ENCODE results near the gene LIPJ.

Gene LIPJ

GRCh38 chr10:88608052-88608732 is 21.6 kb downstream of the LIPJ start:
- DNase-seq: no peak

GRCh38 chr10:88608780-88609179 is 22.2 kb downstream of the LIPJ start:
- no peak for DNase-seq

DNA sequence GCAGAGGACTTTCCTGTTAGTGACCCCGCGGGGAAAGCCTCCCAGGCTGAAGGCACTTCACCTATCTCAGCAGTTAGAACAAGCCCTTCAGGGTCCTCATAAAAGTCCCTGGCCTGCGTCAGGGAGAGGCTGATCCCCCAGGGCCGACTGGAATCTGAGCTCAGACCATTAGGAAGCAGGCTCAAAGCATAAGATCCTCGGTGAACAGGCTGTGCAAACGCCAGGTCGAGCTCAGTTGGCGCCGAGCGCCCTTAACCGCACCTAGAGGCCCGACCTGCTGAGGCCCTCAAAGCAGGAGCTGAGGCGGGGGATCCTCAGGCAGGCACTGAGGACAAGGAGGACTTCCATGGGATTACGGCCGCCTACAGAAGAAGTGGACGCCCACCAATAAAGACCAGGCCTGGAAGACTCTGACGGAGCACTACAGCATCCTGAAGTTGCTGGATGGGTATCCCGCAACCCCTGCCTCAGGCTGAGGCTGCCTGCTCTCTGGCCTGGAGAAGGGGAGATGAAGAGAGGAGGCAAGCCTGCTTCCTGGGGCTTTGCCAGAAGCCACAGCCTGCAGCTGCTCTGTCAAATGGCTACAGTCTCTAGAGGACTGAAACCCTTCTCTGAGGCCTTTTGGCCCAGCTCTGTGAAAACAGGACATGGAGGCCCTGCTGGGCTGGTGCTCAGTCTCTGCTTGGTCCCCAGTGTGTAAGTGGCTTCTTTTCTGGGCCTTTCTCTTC is 29.9 kb downstream of the LIPJ start:
- DNase-seq: no peak

GRCh38 chr10:88617772-88618300 is 31.3 kb downstream of the LIPJ start:
- DNase-seq: no peak

GRCh38 chr10:88618496-88618895 is 31.9 kb downstream of the LIPJ start:
- no peak for DNase-seq

GRCh38 chr10:88620441-88620840 is 33.9 kb downstream of the LIPJ start:
- no peak for DNase-seq

DNA sequence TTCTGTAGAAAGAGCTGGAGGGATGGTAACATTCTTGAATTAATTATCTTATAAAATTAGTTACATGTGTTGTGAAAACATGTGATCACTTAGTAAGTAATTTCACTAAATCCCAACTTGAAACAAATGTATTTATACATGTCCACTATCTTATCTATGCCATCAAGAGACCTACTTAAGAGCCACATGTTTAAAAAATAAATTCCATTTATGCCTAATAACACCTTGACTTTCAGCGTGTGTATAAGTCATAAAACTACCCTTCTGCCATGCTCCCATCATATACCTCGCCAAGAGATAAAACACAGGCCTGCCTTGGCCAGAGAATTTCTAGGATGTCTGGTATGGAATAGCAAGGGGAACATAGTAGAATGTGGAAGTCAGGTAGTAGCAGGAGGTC is 37.3 kb downstream of the LIPJ start:
- DNase-seq: no peak

- no peak for DNase-seq
These were observed 38.3 kb downstream of the LIPJ start for GRCh38 chr10:88624840-88625239.

DNA sequence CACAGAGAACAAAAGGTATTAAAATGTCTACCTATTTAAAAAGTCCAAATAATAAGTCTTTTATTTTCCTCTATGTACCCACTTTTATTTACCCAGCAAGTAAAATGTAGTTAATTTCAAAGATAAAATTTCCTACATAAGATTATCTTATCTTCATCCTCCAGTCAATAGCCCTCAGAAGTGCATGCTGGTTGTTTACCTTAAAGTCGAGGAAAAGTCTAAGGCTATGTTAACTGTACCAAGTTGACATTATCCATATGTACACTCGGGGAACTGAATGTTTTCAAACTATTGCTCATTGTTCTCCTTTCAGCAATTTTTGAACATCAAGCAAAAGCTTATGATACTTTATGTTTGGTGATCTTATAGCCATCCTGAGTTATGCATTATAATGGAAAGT is 53.6 kb downstream of the LIPJ start:
- no peak for DNase-seq

GRCh38 chr10:88642209-88642608 is 55.6 kb downstream of the LIPJ start:
- no peak for DNase-seq

- no peak for DNase-seq
These were observed 56.4 kb downstream of the LIPJ start for GRCh38 chr10:88642963-88643362.

- no peak for DNase-seq
These were observed 60.6 kb downstream of the LIPJ start for GRCh38 chr10:88647061-88647615.

GRCh38 chr10:88651101-88651551 is 64.6 kb downstream of the LIPJ start:
- DNase-seq: no peak

DNA sequence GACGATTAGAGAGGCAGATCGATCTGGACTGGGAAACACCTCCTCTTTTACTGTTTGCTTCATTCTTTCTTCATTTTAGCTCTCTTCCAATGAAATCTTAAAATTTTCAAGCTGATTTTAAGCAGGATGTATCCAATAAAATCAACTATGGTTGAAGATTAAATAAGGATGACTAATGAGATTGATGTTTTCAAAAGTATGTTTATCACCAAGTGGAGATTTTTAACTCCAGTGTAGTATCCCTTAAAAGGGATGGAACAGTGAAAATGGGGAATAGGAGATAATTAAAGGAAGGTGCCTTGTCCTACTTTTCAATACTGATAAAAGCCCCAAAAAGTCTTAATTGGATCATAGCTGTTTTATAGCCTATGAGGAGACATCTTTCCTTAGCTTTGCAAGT is 66.1 kb downstream of the LIPJ start:
- DNase-seq: no peak
